BJ (cell line): ENCODE data around the gene ZNF354B. TPM values are rescaled to one million over a fixed set of nuclear protein-coding genes. Genes with fewer than 3 reads are reported as not detected.
"Not testable (repeated sequence)": the region's sequence is repeated elsewhere in the genome, so short reads cannot be mapped to it uniquely, and the experiment has no call there.

ENCODE experiments used
- CTCF ChIA-PET: fragments of 350-600 bp; formaldehyde crosslinking; extraction: SDS; loops from one replicate; lab custom pipeline; 2021; ENCODE audit warnings: antibody characterized with exemption, inconsistent platforms; lab: Yijun Ruan, JAX
- POLR2A ChIA-PET: fragments of 300-600 bp; sonication (Branson Sonifier 250); formaldehyde crosslinking; extraction: SDS; loops from one replicate; lab custom pipeline; 2021; ENCODE audit warnings: antibody characterized with exemption; lab: Charles Lee
- DNase-seq: peaks from one replicate; pipeline ENCODE4 v3.0.0-alpha.2; 2011; ENCODE audit warnings: low read depth
- H3K27me3 ChIP-seq: 2 replicates; pipeline ENCODE4 v1.6.0; 2011; ENCODE audit warnings: low read length; ENCODE audit not compliant: control insufficient read depth, insufficient read depth
- H3K36me3 ChIP-seq: 2 replicates; pipeline ENCODE4 v1.5.1; 2011; ENCODE audit warnings: low read length; ENCODE audit not compliant: control insufficient read depth, insufficient read depth
- H3K4me3 ChIP-seq: 2 replicates; pipeline ENCODE4 v1.5.1; 2011; ENCODE audit warnings: low read depth, mild to moderate bottlenecking, control low read depth, low read length
- CTCF ChIP-seq: IDR thresholded peaks from 2 replicates; pipeline ENCODE4 v1.5.1; 2011; ENCODE audit warnings: low read depth, mild to moderate bottlenecking, control low read depth, inconsistent platforms, low read length, moderate library complexity; ENCODE audit not compliant: insufficient read depth
- polyA plus RNA-seq: library from polyadenylated mRNA; depleted of rRNA; stranded (reverse); fragments of >200 nt; gene quantifications from 2 replicates; pipeline ENCODE4 v1.2.3, GENCODE V29; 2011

The ZNF354B gene
- polyA plus RNA-seq, 1 experiment, result 6.5 TPM

- Histone ChIP-seq H3K4me3 (no peak overlapping the region), H3K27me3 (no peaks in the 10 kb centered on the region), H3K36me3 (no peaks in the 10 kb centered on the region)
- no peak for DNase-seq
- ChIA-PET CTCF (no interaction called here), POLR2A (no interaction called here)
- TF ChIP-seq CTCF, result no peak
These were observed 33.5 kb upstream of the ZNF354B start for GRCh38 chr5:178826216-178826615.

DNA sequence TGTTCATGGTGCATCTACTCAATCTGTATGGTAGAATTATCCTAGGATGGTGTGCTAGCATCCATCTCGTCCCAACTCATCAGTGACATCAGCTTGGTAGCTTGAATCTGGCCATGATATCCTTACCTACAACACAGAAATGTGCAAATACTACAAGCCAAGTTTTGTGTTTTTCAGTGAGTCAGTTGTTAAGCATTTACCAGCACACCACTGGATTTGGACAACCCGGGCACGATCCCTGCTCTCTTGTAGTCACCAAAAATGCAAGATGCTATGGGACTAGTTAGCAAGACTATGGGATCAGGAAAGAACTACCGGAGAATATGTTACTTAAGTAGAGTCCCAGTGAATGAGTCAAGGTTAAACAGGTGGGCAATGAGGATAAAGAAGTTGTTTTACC lies 32.1 kb upstream of the ZNF354B start:
- no peak for DNase-seq
- POLR2A ChIA-PET, result no interaction called here
- Histone ChIP-seq H3K36me3 (no peaks in the 10 kb centered on the region), H3K27me3 (no peaks in the 10 kb centered on the region), H3K4me3 (no peak overlapping the region)
- no peak for TF ChIP-seq CTCF
- CTCF ChIA-PET, result no interaction called here

GRCh38 chr5:178831049-178831448 lies 28.7 kb upstream of the ZNF354B start:
- no peak overlapping the region for H3K4me3 ChIP-seq
- no peak for DNase-seq
- H3K27me3 ChIP-seq, result no peaks in the 10 kb centered on the region
- CTCF ChIA-PET, result no interaction called here
- TF ChIP-seq CTCF, result no peak
- POLR2A ChIA-PET, result no interaction called here
- H3K36me3 ChIP-seq, result no peaks in the 10 kb centered on the region

GRCh38 chr5:178832618-178833201 lies 27.0 kb upstream of the ZNF354B start:
- Histone ChIP-seq H3K36me3 (no peaks in the 10 kb centered on the region), H3K27me3 (no peaks in the 10 kb centered on the region), H3K4me3 (no peak overlapping the region)
- no peak for DNase-seq
- POLR2A ChIA-PET, result no interaction called here
- TF ChIP-seq CTCF, result no peak
- CTCF ChIA-PET, result no interaction called here

GRCh38 chr5:178836628-178837027 lies 23.1 kb upstream of the ZNF354B start:
- CTCF ChIA-PET, result no interaction called here
- Histone ChIP-seq H3K4me3 (no peak overlapping the region), H3K27me3 (no peaks in the 10 kb centered on the region), H3K36me3 (no peaks in the 10 kb centered on the region)
- no peak for DNase-seq
- POLR2A ChIA-PET, result no interaction called here
- no peak for TF ChIP-seq CTCF

DNA sequence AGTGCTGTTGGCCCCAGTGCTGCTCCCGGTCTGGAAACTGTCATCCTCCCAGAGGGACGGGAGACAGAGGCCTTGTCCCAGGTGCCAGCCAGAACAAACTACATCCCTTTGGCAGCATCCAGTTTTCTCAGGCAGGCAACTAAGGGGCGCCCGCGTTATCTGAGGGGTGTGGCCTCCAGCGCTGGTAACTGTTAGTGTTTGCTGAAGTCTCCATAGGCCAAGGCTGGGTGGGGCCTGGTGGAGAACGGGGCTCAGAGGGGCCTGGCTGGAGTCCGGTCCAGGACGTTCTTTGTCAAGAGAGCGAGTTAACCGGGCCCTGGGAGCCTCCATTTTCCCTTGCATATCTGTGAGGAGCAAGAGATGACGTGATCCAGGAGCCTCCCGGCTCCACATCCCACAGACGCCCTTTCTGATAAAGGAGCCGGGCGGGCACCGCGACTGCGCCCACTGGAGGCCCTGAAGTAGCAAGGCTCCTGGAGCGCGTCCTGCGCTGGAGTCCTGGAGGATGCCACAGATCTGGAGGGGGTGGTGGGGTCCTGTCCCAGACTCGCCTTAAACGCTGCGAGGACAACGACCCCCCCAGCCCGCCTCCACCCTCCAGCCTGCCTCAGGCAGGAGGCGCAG lies 20.9 kb upstream of the ZNF354B start:
- CTCF ChIA-PET, H3K27me3 ChIP-seq, POLR2A ChIA-PET, H3K4me3 ChIP-seq, H3K36me3 ChIP-seq, DNase-seq: not testable (repeated sequence)
